Measurements from ENCODE around the gene TAB2. TPM values are rescaled to one million over a fixed set of nuclear protein-coding genes. Genes with fewer than 3 reads are reported as not detected.

TAB2 gene
- total and polyA plus RNA-seq, 2 experiments from 2014 or later: 19.8 to 59.2 TPM

DNA sequence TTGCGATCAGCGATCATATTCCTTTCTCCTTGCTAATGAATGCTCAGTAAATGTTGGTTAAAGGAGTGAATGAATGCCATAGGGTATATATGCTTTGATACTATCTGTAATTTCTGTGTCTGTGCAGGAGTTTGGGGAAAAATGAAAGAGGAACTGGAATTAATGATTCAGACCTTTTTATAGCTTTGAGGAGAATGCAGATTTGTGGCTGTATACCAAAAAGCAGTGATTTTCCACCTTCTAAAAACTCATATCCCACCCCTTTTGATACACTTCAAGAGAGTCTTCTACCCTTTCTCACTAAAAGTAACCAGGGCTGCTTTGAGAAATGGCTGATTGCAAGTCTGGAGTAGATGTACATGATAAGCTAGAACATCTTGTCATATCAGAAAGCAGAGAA lies 56.0 kb downstream of the TAB2 start:
- H3K79me2 ChIP-seq (replicated peaks; ENCODE audit: insufficient read depth): peaks cover 67% of the 10 kb centered on the region
- TF ChIP-seq EZH2phosphoT487 (IDR thresholded peaks at IDR 0.05; ENCODE audit: unreplicated experiment) (no peak), NANOG (IDR thresholded peaks at IDR 0.05; ENCODE audit: borderline replicate concordance) (no peak), EZH2 (IDR thresholded peaks at IDR 0.05; ENCODE audit: low read depth, unreplicated experiment) (no peak), POLR2AphosphoS5 (IDR thresholded peaks at IDR 0.05; ENCODE audit: low read depth) (no peak), JUNB (IDR thresholded peaks at IDR 0.05; ENCODE audit: unreplicated experiment) (no peak), CREB1 (CRISPR knock-in tag; IDR thresholded peaks at IDR 0.05; ENCODE audit: low read depth) (no peak), ETS1 (IDR thresholded peaks at IDR 0.05) (no peak), STAT1 (IDR thresholded peaks at IDR 0.05; ENCODE audit: unreplicated experiment) (no peak), ZNF331 (CRISPR knock-in tag; IDR thresholded peaks at IDR 0.05; ENCODE audit: low read depth) (no peak), ZNF114 (CRISPR knock-in tag; IDR thresholded peaks at IDR 0.05) (no peak)
- TF ChIP-seq, protein P1, sequence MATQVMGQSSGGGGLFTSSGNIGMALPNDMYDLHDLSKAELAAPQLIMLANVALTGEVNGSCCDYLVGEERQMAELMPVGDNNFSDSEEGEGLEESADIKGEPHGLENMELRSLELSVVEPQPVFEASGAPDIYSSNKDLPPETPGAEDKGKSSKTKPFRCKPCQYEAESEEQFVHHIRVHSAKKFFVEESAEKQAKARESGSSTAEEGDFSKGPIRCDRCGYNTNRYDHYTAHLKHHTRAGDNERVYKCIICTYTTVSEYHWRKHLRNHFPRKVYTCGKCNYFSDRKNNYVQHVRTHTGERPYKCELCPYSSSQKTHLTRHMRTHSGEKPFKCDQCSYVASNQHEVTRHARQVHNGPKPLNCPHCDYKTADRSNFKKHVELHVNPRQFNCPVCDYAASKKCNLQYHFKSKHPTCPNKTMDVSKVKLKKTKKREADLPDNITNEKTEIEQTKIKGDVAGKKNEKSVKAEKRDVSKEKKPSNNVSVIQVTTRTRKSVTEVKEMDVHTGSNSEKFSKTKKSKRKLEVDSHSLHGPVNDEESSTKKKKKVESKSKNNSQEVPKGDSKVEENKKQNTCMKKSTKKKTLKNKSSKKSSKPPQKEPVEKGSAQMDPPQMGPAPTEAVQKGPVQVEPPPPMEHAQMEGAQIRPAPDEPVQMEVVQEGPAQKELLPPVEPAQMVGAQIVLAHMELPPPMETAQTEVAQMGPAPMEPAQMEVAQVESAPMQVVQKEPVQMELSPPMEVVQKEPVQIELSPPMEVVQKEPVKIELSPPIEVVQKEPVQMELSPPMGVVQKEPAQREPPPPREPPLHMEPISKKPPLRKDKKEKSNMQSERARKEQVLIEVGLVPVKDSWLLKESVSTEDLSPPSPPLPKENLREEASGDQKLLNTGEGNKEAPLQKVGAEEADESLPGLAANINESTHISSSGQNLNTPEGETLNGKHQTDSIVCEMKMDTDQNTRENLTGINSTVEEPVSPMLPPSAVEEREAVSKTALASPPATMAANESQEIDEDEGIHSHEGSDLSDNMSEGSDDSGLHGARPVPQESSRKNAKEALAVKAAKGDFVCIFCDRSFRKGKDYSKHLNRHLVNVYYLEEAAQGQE (IDR thresholded peaks at IDR 0.05; ENCODE audit: unreplicated experiment): no peak
- TF ChIP-seq, protein P2, sequence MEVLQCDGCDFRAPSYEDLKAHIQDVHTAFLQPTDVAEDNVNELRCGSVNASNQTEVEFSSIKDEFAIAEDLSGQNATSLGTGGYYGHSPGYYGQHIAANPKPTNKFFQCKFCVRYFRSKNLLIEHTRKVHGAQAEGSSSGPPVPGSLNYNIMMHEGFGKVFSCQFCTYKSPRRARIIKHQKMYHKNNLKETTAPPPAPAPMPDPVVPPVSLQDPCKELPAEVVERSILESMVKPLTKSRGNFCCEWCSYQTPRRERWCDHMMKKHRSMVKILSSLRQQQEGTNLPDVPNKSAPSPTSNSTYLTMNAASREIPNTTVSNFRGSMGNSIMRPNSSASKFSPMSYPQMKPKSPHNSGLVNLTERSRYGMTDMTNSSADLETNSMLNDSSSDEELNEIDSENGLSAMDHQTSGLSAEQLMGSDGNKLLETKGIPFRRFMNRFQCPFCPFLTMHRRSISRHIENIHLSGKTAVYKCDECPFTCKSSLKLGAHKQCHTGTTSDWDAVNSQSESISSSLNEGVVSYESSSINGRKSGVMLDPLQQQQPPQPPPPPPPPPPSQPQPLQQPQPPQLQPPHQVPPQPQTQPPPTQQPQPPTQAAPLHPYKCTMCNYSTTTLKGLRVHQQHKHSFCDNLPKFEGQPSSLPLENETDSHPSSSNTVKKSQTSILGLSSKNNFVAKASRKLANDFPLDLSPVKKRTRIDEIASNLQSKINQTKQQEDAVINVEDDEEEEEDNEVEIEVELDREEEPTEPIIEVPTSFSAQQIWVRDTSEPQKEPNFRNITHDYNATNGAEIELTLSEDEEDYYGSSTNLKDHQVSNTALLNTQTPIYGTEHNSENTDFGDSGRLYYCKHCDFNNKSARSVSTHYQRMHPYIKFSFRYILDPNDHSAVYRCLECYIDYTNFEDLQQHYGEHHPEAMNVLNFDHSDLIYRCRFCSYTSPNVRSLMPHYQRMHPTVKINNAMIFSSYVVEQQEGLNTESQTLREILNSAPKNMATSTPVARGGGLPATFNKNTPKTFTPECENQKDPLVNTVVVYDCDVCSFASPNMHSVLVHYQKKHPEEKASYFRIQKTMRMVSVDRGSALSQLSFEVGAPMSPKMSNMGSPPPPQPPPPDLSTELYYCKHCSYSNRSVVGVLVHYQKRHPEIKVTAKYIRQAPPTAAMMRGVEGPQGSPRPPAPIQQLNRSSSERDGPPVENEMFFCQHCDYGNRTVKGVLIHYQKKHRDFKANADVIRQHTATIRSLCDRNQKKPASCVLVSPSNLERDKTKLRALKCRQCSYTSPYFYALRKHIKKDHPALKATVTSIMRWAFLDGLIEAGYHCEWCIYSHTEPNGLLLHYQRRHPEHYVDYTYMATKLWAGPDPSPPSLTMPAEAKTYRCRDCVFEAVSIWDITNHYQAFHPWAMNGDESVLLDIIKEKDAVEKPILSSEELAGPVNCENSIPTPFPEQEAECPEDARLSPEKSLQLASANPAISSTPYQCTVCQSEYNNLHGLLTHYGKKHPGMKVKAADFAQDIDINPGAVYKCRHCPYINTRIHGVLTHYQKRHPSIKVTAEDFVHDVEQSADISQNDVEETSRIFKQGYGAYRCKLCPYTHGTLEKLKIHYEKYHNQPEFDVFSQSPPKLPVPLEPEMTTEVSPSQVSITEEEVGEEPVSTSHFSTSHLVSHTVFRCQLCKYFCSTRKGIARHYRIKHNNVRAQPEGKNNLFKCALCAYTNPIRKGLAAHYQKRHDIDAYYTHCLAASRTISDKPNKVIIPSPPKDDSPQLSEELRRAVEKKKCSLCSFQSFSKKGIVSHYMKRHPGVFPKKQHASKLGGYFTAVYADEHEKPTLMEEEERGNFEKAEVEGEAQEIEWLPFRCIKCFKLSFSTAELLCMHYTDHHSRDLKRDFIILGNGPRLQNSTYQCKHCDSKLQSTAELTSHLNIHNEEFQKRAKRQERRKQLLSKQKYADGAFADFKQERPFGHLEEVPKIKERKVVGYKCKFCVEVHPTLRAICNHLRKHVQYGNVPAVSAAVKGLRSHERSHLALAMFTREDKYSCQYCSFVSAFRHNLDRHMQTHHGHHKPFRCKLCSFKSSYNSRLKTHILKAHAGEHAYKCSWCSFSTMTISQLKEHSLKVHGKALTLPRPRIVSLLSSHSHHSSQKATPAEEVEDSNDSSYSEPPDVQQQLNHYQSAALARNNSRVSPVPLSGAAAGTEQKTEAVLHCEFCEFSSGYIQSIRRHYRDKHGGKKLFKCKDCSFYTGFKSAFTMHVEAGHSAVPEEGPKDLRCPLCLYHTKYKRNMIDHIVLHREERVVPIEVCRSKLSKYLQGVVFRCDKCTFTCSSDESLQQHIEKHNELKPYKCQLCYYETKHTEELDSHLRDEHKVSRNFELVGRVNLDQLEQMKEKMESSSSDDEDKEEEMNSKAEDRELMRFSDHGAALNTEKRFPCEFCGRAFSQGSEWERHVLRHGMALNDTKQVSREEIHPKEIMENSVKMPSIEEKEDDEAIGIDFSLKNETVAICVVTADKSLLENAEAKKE (CRISPR knock-in tag; IDR thresholded peaks at IDR 0.05): no peak
- TF ChIP-seq, protein P3, sequence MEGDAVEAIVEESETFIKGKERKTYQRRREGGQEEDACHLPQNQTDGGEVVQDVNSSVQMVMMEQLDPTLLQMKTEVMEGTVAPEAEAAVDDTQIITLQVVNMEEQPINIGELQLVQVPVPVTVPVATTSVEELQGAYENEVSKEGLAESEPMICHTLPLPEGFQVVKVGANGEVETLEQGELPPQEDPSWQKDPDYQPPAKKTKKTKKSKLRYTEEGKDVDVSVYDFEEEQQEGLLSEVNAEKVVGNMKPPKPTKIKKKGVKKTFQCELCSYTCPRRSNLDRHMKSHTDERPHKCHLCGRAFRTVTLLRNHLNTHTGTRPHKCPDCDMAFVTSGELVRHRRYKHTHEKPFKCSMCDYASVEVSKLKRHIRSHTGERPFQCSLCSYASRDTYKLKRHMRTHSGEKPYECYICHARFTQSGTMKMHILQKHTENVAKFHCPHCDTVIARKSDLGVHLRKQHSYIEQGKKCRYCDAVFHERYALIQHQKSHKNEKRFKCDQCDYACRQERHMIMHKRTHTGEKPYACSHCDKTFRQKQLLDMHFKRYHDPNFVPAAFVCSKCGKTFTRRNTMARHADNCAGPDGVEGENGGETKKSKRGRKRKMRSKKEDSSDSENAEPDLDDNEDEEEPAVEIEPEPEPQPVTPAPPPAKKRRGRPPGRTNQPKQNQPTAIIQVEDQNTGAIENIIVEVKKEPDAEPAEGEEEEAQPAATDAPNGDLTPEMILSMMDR (conservative IDR thresholded peaks at IDR 0.05; ENCODE audit: low read depth in 2 of 2): no peak

More for the DNA sequence above, 56.0 kb downstream of the TAB2 start:
- Mint-ChIP-seq H3K27me3 (ENCODE audit: insufficient read depth, low read depth, poor library complexity) (no peaks in the 10 kb centered on the region), H3K4me3 (no peak overlapping the region), H3K9me3 (no peaks in the 10 kb centered on the region), H3K36me3 (ENCODE audit: low read depth) (peaks cover 10% of the 10 kb centered on the region), H3K4me1 (no peaks in the 10 kb centered on the region), H3K27ac (0 out of 2 replicates have a peak overlapping the region, but pooled peaks have one; percentile 15)
- peaks cover 4% of the 10 kb centered on the region; the same call in 1 of the 2 replicates for H3K36me3 ChIP-seq (ENCODE audit: insufficient read depth)
- ATAC-seq (no peak), DNase-seq (ENCODE audit: low spot score) (no peak)
- H3K4me1 ChIP-seq (ENCODE audit: insufficient read depth): no peaks in the 10 kb centered on the region
- H3K4me3 ChIP-seq: no peak overlapping the region
- H3K4me2 ChIP-seq: no peak overlapping the region
- H3K9me2 ChIP-seq (ENCODE audit: insufficient read depth): no peaks in the 10 kb centered on the region; the same call in 1 of the 2 replicates
- peaks cover 9% of the 10 kb centered on the region for H4K20me1 ChIP-seq (replicated peaks; ENCODE audit: insufficient read depth)
- H2AFZ ChIP-seq: no peak overlapping the region
- no peaks in the 10 kb centered on the region for H3F3A ChIP-seq (replicated peaks; ENCODE audit: low read depth)
- no peaks in the 10 kb centered on the region for H3K27me3 ChIP-seq (ENCODE audit: insufficient read depth)
- H3K27ac ChIP-seq (ENCODE audit: low read depth): no peak overlapping the region
